DOHH2 (cell line): ENCODE data around the gene PRRC2A.

Experiments
- H3F3A ChIP-seq: fragments of 200-600 bp; sonication (generic), shearing (Covaris generic); 2 replicates; pipeline ENCODE4 v1.6.0; 2016; ENCODE audit warnings: antibody characterized with exemption, mild to moderate bottlenecking; ENCODE audit not compliant: control insufficient read depth, insufficient read depth
- H3K27ac ChIP-seq: fragments of 200-600 bp; sonication (generic); 2 replicates; pipeline ENCODE4 v1.5.1; 2014; ENCODE audit warnings: low read depth, mild to moderate bottlenecking, low read length, moderate library complexity
- H3K27me3 ChIP-seq: fragments of 200-600 bp; sonication (generic); 2 replicates; pipeline ENCODE4 v1.6.1; 2014; ENCODE audit warnings: mild to moderate bottlenecking, low read length, mixed read lengths; ENCODE audit not compliant: control insufficient read depth
- H3K36me3 ChIP-seq: fragments of 200-600 bp; sonication (generic); 2 replicates; pipeline ENCODE4 v1.6.1; 2014; ENCODE audit warnings: mild to moderate bottlenecking, low read length, moderate library complexity, mixed read lengths; ENCODE audit not compliant: control insufficient read depth
- H3K4me1 ChIP-seq: fragments of 200-600 bp; sonication (generic); 2 replicates; pipeline ENCODE4 v1.6.1; 2014; ENCODE audit warnings: mild to moderate bottlenecking, low read length, mixed read lengths; ENCODE audit not compliant: control insufficient read depth
- H3K4me2 ChIP-seq: fragments of 200-600 bp; sonication (generic); 2 replicates; pipeline ENCODE4 v1.6.0; 2014; ENCODE audit warnings: mild to moderate bottlenecking, low read length, moderate library complexity
- H3K4me3 ChIP-seq: fragments of 200-600 bp; sonication (generic); 2 replicates; pipeline ENCODE4 v1.5.1; 2014; ENCODE audit warnings: mild to moderate bottlenecking, low read length, mixed read lengths
- H3K79me2 ChIP-seq: fragments of 200-600 bp; sonication (generic); 2 replicates; pipeline ENCODE4 v1.6.1; 2014; ENCODE audit warnings: mild to moderate bottlenecking, low read length, mixed read lengths; ENCODE audit not compliant: control insufficient read depth
- H3K9me2 ChIP-seq: fragments of 200-600 bp; sonication (generic); replicated peaks from 2 replicates; pipeline ENCODE4 v1.6.1; 2014; ENCODE audit warnings: mild to moderate bottlenecking, low read length, mixed read lengths; ENCODE audit not compliant: control insufficient read depth
- H3K9me3 ChIP-seq: fragments of 200-600 bp; sonication (generic); 2 replicates; pipeline ENCODE4 v1.6.1; 2014; ENCODE audit warnings: antibody characterized with exemption, low read length, mixed read lengths; ENCODE audit not compliant: control insufficient read depth, insufficient read depth
- H4K20me1 ChIP-seq: fragments of 200-600 bp; sonication (generic); 2 replicates; pipeline ENCODE4 v1.6.0; 2014; ENCODE audit warnings: low read depth, mild to moderate bottlenecking, antibody characterized with exemption, low read length, moderate library complexity; ENCODE audit not compliant: control insufficient read depth, insufficient read depth
- EZH2phosphoT487 ChIP-seq: fragments of 200-600 bp; sonication (generic); IDR thresholded peaks from 2 replicates; pipeline ENCODE4 v1.6.1; 2017; ENCODE audit warnings: borderline replicate concordance, mild to moderate bottlenecking, antibody characterized with exemption, low read length, moderate library complexity, mixed read lengths
- TF ChIP-seq, protein P1 (sequence below): fragments of 200-600 bp; sonication (generic); IDR thresholded peaks from one replicate; pipeline ENCODE4 v1.5.1; 2014; ENCODE audit warnings: antibody characterized with exemption, mild to moderate bottlenecking, low read depth, low read length; ENCODE audit not compliant: poor library complexity, severe bottlenecking

Gene PRRC2A

DNA sequence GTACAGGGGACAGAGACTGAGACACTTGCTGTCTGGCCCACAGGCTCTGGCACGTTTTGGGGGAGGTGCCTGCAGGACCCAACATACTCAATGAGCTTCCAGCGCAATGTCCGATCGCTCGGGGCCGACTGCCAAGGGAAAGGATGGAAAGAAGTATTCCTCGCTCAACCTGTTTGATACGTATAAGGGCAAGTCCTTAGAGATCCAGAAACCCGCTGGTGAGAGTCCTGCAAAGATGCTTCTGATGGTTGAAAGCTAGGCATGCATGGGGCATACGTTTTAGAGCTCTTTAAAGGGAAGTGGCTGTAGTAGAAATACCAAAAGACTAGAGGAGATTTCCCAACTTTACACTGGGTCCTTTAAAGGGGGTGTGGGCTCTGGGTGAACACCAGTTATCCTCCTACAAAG lies 2.2 kb downstream of the PRRC2A start:
- Histone ChIP-seq H3K27me3 (no peaks in the 10 kb centered on the region), H3K9me2 (no peaks in the 10 kb centered on the region), H3K4me1 (peaks cover 20% of the 10 kb centered on the region), H3K36me3 (peaks cover 70% of the 10 kb centered on the region), H3F3A (peaks cover 8% of the 10 kb centered on the region), H3K4me3 (peak overlapping the region; percentile 93), H3K27ac (no peak overlapping the region), H4K20me1 (peaks cover 14% of the 10 kb centered on the region), H3K9me3 (no peaks in the 10 kb centered on the region), H3K4me2 (peak overlapping the region; percentile 90), H3K79me2 (peaks cover 64% of the 10 kb centered on the region)
- TF ChIP-seq, protein P1, sequence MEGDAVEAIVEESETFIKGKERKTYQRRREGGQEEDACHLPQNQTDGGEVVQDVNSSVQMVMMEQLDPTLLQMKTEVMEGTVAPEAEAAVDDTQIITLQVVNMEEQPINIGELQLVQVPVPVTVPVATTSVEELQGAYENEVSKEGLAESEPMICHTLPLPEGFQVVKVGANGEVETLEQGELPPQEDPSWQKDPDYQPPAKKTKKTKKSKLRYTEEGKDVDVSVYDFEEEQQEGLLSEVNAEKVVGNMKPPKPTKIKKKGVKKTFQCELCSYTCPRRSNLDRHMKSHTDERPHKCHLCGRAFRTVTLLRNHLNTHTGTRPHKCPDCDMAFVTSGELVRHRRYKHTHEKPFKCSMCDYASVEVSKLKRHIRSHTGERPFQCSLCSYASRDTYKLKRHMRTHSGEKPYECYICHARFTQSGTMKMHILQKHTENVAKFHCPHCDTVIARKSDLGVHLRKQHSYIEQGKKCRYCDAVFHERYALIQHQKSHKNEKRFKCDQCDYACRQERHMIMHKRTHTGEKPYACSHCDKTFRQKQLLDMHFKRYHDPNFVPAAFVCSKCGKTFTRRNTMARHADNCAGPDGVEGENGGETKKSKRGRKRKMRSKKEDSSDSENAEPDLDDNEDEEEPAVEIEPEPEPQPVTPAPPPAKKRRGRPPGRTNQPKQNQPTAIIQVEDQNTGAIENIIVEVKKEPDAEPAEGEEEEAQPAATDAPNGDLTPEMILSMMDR, result no peak
- no peak for TF ChIP-seq EZH2phosphoT487

DNA sequence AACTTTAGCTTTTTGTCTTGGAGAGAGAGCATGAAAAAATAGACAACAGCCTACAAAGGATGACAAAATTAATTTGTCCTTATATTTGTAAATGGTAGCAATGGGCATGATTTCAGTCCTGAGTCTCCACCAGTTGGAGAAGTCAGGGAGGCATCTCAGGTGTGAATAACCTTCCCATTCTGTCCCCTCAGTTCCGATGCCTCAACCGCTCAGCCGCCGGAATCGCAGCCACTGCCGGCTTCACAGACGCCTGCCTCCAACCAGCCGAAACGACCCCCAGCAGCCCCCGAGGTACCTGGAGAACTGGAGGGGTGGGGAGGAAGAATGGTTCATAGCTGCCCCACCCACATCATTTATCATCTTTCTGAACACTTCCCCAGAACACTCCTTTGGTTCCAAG lies 3.6 kb downstream of the PRRC2A start:
- Histone ChIP-seq H3K27me3 (no peaks in the 10 kb centered on the region), H3K79me2 (peaks cover 75% of the 10 kb centered on the region), H3K36me3 (peaks cover 84% of the 10 kb centered on the region)

DNA sequence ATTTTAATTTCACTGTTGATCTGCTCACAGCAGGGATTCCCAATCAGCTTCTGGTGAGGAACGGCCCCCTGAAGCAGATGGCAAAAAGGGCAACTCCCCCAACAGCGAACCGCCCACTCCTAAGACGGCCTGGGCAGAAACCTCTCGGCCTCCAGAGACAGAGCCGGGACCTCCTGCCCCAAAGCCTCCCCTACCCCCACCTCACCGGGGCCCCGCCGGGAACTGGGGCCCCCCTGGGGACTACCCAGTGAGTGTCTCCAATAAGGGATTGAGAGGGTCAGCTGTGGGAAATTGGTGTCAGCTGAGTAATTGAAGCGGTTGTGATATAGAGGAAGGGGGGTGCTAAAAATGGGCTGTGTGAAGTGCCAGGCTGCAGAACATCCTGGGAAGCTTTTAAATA lies 6.4 kb downstream of the PRRC2A start:
- Histone ChIP-seq H3K27ac (no peak overlapping the region), H3K4me2 (no peak overlapping the region), H3K27me3 (no peaks in the 10 kb centered on the region), H3F3A (no peaks in the 10 kb centered on the region), H3K9me2 (no peaks in the 10 kb centered on the region), H3K9me3 (no peaks in the 10 kb centered on the region), H3K36me3 (peaks cover 100% of the 10 kb centered on the region), H3K79me2 (peaks cover 69% of the 10 kb centered on the region), H3K4me3 (no peak overlapping the region), H4K20me1 (peaks cover 10% of the 10 kb centered on the region), H3K4me1 (peaks cover 10% of the 10 kb centered on the region)
- TF ChIP-seq, protein P1, result no peak
- TF ChIP-seq EZH2phosphoT487, result no peak

More for the DNA sequence above, 3.6 kb downstream of the PRRC2A start:
- no peak overlapping the region for H3K27ac ChIP-seq
- TF ChIP-seq, protein P1, result no peak
- no peak for TF ChIP-seq EZH2phosphoT487
- H3K4me3 ChIP-seq, result no peak overlapping the region
- H3K9me3 ChIP-seq, result no peaks in the 10 kb centered on the region
- no peak overlapping the region for H3K4me2 ChIP-seq
- H3K4me1 ChIP-seq, result peaks cover 20% of the 10 kb centered on the region
- peaks cover 14% of the 10 kb centered on the region for H4K20me1 ChIP-seq
- peaks cover 4% of the 10 kb centered on the region for H3F3A ChIP-seq
- no peaks in the 10 kb centered on the region for H3K9me2 ChIP-seq

DNA sequence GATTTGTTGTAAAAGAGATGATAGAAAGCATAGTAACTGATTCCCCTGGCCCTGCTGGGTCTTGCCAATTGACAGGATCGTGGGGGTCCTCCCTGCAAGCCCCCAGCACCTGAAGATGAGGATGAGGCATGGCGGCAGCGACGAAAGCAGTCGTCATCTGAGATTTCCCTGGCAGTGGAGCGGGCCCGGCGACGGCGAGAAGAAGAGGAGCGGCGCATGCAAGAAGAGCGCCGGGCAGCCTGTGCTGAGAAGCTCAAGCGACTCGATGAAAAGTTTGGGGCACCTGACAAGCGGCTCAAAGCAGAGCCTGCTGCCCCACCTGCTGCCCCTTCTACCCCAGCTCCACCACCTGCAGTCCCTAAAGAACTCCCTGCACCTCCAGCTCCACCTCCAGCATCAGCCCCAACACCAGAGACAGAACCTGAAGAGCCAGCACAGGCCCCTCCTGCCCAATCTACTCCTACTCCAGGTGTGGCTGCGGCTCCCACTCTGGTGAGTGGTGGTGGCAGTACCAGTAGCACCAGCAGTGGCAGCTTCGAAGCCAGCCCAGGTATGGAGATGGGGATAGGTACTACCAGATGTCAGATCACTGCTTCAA lies 7.3 kb downstream of the PRRC2A start:
- TF ChIP-seq EZH2phosphoT487, result no peak
- H3F3A ChIP-seq, result 0 out of 2 replicates have a peak, but pooled peaks cover 2% of the 10 kb centered on the region
- no peaks in the 10 kb centered on the region for H3K27me3 ChIP-seq
- H3K79me2 ChIP-seq, result peaks cover 68% of the 10 kb centered on the region
- peaks cover 5% of the 10 kb centered on the region; the same call in 1 of the 2 replicates for H4K20me1 ChIP-seq
- H3K9me3 ChIP-seq, result no peaks in the 10 kb centered on the region
- H3K4me3 ChIP-seq, result no peak overlapping the region
- H3K9me2 ChIP-seq, result no peaks in the 10 kb centered on the region
- no peak overlapping the region for H3K4me2 ChIP-seq
- H3K36me3 ChIP-seq, result peaks cover 100% of the 10 kb centered on the region
- H3K27ac ChIP-seq, result no peak overlapping the region
- peaks cover 1% of the 10 kb centered on the region for H3K4me1 ChIP-seq
